NCI-H1436 (cell line): ENCODE results near the gene CPM.

Source experiments
- DNase-seq: peaks from one replicate; lab custom pipeline; 2025; lab: John Stamatoyannopoulos, UW

Gene CPM

DNA sequence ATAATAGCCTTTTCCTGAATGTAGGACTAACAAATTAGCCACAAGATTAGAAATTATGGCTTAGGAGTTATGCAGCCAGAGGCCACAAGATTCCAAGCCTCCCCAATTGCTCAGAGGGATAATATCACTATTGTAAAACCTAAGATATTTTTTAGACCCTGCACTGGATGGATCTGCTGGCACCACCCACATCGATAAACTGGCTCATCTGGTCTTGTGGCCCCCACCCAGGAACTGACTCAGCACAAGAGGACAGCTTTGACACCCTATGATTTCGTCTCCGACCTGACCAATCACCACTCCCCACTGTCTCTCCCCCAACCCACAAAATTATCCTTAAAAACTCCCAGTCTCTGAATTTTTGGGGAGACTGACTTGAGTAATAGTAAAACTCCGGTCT lies 54.7 kb downstream of the CPM start:
- no peak for DNase-seq

DNA sequence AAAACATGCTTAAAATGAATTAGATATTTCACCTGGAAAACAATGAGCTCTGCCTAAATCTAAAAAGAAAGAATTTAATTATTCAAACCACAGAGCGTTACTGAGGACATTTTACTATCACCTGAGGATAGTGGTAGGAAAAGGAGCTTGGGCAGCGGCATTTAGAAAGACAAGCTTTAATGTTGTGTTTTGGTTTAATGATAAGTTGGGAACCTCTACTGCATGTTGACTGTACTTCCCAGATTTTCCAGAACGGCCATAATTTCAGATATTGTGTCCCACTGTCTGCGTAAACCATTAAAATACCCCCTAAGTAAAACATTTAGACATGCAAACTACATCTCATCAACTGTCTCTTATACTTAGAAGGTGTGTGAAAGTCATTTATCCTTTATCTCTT lies 55.4 kb downstream of the CPM start:
- no peak for DNase-seq

DNA sequence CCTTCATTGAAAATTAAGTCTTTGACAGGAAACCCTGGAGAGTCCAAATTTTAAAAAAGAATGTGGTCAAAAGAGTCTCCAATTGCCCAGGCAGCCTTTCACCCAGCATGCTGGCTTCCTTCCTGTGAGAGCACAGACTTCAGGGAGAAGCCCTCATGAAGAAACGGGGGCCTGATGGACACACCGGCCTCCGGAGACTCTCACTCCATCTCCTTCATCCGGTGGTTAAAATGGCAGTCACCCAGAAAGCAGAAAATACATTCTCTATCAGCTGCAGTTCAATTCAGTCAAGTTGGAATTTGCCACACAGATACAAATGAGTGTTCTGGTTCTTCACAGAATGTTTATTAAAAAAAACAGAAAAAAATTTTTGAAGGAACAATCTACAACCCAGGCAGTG lies 56.5 kb downstream of the CPM start:
- no peak for DNase-seq

DNA sequence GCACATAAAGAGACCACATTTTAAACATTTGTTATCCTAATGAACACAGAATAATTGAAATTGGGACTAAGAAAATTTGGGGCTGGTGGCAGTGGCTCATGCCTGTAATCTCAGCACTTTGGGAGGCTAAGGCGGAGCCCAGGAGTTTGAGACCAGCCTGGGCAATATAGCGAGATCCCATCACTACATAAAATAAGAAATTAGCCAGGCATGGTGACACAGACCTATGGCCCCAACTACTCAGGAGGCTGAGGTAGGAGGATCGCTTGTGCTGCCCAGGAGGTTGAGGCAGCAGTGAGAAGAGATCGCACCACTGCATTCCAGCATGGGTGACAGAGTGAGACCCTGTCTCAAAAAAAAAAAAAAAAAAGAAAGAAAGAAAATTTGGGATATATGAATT lies 59.7 kb downstream of the CPM start:
- DNase-seq = no peak

DNA sequence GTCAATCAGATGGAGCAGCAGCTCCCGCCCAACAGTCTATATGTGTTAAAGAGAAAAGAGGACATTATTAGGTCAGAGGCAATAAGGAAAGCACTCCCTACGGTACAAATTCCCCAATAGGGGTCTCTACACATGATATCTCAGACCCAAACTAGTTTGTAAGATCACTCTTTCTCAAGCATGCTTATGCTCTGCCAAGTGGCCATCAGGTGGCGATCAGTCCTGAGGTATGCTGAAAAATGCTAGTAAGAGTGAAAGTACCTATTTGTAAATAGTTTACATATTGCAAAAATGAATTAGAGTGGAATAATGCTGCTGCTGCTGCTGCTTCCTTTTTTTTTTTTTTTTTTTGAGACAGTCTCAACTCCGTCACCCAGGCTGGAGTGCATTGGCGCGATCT lies 61.0 kb downstream of the CPM start:
- DNase-seq = no peak

DNA sequence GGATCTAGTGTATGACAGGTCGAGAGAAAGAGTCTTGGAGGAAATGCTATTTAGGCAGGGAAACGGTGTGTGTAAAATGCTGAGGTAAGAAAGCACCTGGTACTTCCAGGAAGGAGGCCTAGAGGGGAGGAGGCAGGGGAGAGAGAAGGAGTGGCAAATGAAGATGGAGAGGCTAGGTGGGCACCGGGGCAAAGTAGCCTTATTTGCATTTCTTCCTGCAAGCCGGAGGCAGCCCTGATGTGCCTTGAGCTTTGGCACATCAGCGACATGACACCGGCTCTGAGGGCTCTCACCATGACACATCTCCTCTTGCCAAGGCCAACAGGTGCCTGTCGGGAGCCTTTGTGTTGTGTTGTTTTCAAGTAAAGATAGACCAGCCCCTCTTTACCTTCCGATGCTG lies 61.6 kb downstream of the CPM start:
- no peak for DNase-seq

DNA sequence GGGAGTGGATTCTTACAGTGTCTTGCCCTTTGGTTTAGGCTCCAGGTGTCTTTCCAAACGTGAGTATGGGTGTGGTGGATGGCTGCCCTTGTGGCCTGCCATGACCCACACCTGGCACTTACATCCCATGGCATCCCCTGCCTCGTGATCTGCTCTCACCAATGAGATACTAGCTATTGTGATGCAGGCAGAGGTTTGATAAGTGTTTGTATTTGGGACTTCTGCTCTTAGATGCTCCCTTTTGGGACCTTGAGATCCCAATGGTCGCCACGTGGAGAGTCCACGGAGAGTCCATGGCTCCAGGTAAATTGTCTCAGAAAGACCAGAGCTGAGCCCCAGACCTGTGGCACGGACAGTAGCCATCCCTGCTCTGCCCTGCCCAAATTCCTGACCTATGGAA lies 62.5 kb downstream of the CPM start:
- DNase-seq = no peak

DNA sequence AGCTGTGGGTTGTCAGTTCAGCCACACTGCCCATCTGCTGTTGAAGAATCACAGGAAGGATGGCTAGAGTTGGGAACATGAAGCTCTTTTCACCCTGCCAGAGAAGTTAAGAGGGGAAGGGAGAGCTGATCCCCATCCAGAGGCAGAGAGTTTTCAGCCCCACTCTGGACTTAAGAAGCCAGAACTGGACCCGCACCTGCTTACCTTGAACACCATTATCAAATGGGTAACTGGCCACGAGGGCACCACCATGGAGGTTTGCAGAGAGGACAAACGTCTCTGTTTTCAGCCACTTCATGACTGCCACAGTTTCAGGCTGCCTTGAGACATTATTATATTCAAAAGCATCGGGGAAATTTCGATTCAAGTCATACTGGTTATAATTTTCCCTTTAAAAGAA lies 63.0 kb downstream of the CPM start:
- DNase-seq = no peak

DNA sequence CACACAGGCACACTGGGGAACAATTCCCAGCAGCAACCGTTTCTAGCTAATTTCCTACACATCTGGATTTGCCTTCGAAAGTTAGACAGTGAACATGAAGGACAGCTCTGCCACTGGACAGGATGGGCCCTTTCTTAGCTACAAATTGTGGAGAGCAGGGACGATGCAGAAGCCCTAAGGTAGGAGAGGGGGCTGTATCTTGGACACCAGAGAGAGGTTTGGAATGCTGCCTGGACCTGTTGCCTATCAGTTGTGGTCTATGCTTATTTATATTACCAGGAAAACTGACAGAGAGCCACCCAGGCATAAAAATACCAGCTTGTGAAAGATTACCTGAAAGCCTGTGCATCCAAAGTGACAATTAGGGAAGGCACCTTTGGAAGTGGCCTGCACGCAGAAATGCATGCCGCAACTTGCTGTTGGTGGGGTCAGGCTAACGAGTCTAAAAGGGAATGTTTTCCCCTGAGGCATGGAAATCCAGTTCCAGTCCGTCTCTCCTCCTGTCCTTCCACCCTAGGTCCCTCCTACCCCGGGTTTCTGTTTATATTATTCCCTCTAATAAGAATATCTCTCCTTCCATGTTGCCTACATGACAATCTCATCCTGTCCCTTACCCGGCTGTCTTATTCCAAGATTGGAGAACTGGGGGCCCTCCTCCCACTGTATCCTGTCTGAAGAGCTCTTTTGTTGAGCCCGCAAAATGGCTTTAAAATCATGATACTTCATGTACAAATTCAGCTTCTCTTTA lies 64.8 kb downstream of the CPM start:
- no peak for DNase-seq

DNA sequence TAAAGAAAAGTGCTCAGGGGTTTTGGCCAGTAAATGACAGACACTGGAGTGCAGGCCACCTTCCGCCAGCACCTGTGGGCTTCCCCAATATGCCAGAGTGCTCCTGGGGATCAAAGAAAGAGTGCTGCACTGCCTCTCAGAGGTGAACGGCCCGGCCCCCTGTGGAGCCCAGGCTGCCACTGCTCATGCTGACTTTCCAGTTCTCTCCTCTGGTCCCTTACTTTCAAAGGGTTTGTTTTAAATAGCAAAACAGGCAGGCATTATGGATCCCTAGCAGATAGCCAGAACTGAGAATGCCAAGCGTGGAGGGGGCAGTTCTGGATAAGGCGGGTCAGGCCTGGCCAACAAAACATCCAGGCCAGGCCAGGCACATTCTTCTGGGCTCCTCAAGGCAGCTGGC lies 65.4 kb downstream of the CPM start:
- no peak for DNase-seq

DNA sequence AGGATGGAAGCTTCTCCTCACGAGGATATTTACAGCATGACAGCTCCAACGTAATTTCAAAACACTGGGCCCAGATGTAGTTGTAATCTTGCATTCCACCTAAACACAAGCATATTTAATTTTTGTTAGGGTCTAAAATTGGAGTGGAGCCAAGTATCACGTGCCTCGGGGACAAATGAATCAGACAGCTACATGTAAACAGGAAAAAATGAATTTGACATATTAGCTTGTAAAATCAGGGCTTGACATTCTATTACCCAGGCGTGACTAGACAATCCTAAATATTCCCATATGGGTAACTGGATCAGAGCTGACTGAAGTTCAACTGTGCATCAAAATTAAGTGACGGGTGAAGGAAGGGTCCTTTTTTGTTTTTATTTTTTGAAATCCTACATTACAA lies 66.0 kb downstream of the CPM start:
- DNase-seq = no peak

DNA sequence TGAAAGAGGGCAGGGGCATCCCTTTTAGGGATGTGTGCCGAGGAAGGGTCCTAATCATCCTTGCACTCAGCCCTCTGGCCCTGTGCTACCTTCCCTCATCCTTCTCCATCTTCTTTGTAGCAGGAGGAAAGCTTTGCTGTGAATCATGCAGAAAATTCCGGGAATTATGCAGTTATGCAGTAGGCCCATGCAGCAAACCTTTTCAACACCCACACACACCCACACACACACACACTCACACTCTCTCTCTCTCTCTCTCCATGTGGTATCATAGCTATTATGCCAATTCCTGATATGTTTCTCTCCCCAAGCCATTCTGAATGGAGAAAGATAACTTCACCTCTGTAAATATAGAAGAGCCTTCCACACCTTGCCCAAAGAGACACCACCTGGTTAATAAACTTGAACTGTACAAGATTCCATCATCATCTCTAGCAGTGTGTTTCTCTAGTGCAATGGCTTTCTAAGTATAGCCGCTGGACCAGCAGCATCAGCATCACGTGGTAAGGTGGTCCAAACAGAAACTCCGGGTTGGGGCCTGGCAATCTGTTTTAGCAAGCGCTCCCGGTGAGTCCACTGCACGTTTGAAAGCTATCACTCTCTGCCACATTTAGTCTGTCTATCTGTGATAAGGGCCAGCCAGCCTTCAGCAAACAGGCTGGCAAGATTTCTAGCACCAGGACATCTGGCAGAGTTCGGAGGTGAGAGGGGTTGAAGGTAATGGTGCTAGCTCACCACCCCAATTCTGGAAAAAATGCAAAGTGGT lies 67.4 kb downstream of the CPM start:
- DNase-seq = no peak

DNA sequence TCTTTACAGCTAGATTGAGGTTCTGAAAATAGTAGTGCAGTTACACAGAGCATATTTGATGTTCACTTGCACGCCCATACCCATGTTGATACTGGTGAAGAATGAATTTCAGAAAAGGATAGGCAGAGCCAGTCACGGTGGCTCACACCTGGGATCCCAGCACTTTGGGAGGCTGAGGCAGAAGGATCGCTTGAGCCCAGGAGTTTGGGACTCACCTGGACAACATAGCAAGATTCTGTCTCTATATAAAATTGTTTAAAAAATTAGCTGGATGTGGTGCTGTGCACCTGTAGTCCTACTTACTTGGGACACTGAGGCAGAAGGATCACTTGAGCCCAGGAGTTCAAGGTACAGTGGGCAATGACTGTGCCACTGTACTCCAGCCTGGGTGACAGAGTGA lies 68.4 kb downstream of the CPM start:
- no peak for DNase-seq

DNA sequence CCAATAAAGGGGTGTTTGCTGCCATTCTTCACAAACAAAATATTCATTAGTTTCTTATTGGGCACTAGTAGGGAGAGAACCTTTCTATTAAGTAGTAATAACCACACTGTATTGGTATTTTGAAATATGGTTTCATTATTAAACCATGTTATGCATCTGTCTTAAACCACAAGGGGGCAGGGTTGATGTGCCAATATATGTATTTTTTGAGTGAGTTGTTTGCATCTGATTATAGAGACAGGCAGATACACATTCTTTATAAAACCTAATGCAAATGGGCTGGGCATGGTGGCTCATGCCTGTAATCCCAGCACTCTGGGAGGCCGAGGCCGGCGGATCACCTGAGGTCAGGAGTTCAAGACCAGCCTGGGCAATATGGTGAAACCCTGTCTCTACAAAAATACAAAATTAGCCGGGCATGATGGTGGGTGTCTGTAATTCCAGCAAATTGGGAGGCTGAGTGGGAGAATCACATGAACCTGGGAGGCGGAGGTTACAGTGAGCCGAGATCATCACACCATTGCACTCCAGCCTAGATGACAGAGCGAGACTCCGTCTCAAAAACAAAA lies 69.0 kb downstream of the CPM start:
- peak; percentile 68 for DNase-seq

DNA sequence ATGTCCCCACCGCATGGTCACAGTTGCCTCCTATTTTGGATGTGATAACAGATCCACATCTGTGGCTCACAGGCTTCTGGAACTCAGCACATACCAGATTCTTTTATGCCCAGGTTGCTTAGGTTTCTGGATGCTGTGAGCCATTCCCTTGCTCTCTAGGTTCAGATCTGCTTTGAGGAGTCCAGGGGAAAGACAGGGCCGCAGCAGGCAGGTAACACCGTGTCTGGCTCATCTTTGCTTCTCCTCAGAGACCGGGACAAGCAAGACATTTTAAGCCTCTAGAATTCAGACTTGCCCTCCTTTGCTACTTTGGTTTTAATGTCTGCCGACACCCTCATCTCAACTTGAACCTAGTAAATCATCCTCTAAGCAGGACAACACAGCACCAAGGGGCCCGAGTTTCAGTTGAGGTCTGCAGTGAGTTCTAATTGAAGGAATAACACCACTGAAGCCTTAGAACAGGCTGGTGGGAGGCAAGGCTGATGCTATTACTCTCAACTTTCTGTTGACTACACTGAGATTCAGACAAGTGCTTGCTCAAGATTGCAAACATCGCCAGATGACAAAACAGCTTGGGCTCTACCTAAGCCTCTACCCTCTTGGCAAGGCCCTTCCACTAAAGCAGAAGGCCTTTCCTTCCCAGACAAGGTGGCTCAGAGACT lies 69.7 kb downstream of the CPM start:
- DNase-seq = no peak

DNA sequence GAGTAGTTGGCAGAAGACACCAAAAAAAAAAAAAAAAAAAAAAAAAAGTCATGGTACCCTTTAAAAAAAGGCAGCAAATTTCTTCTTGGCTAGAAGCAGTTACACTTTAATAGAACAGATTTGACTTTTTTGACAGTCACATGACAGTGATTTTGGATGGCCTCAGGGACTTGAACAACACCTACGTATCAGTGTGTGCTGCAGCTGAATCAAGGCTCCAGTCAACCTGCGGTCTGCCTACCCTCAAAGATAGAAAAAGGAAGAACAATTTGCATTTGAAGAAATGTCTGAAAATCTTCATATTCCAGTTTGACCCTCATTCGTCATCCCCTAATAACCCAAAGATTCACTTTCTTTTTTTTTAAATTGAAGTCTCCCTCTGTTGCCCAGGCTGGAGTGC lies 71.1 kb downstream of the CPM start:
- no peak for DNase-seq

DNA sequence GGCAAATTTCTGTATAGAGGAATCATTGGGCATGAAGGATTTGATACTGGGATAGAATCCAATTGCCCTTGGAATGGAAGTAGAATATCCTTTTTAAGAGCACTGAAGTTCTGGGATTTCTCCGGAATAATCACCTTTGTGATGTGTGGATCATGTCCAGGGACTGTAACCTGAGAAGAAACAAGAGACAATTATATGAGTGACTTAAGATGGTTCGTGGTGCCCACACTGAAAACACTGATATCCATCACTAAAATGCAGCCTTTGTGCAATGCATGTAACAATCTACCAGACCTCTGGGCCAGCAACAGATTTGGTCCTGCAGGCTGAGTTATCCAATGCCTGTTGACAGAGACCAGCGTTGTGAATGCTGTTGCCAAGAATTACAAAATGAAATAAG lies 76.5 kb downstream of the CPM start:
- DNase-seq = no peak

DNA sequence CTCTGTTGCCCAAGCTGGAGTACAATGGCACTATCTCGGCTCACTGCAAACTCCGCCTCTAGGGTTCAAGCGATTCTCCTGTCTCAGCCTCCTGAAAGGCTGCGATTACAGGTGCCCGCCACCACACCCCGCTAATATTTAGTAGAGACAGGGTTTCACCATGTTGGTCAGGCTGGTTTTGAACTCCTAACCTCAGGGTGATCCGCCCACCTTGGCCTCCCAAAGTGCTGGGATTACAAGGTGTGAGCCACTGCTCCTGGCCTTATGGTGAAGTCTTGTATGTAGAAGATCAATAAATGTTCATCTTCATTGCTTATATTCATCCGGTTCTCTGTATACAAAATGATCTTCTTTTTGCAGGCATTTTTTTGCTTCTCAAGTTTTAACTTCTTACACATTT lies 77.2 kb downstream of the CPM start:
- no peak for DNase-seq

DNA sequence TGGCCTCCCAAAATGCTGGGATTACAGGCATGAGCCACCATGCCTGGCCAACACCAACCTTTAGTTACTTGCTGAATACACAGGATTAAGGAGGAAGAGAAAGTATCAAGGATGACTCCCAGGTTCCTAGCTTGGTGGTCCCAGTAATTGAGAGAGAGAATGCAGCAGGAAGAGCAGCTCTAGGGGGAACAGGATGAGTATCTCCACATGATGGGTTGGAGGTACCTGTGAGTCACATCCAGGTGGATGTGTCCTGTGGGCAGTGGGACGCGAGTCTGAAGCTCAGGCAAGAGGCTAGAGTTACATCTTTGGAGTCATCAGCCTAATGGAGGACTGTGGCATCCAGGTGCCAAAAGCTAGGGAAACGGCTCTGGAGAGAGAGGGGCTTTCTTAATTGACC lies 77.9 kb downstream of the CPM start:
- DNase-seq = no peak

DNA sequence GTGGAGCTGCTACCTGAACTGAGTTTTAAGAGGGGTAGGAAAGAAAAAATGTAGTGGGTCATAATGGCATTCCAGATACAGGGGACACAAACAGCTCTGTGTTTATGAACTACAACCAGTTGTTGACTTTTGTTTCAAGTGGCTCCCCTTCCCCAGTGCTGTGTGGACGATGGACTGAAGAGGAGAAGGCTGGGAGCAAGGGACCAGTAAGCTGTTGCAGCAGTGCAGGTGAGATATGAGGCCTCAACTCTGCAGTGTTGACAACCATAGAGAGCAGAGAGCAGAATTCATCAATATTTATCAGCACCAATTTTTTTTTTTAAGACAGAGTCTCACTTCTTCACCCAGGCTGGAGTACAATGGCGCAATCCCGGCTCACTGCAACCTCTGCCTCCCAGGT lies 78.4 kb downstream of the CPM start:
- no peak for DNase-seq

DNA sequence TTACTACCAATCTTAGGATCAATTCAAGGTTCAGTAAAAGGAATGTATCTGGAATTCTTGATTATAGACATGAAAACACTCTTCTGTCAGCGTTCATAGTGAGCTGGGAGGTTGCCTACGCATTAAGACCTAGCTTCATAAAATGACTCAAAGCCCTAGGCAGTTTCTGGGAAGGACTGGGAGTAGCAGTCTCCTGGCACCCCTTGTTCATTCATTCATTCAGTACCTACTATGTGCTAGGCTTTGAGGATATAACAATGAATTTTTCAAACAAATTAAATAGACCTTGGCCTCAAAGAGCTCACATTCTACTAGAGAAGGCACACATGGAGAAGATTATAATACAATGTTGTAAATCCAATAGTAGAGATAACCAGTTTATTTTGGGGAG lies 78.9 kb downstream of the CPM start:
- DNase-seq = no peak

DNA sequence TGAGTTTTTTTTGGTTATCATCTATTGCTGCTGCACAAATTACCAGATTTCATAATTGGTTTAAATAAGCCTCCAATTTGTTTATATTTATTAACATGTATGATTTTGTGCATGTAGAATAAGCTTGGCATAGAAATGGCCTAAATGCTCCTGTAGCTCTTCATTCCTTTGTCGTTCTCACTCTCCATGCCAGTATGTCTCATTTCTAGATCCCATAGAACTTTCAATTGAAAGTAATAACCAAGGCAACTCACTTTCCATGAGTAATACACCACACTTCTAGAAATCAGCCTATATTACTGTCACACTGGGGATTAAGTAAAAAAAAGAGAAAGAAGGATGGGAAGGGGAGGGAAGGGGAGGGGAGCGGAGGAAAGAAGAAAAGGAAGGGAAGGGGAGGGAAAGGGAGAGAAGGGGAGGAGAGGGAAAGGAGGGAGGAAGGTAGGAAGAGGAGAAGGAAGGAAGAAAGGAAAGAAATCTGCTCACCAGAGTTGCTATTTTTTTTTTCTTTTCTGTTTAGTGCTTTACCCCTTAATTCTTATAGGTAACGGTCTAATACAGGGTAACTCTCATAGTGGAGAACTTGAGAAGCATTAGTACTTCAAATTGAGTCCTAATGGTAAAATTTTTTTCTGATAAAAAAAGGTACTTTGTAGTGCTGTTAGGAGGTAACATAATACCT lies 79.4 kb downstream of the CPM start:
- DNase-seq = no peak
